NT2/D1 (cell line): ENCODE results near the gene SYTL2.

Source experiments
- SUZ12 ChIP-seq: IDR thresholded peaks from 2 replicates; pipeline ENCODE4 v1.6.1; 2011; ENCODE audit not compliant: insufficient read length, insufficient read depth; ENCODE audit errors: extremely low read depth
- YY1 ChIP-seq: IDR thresholded peaks from 2 replicates; pipeline ENCODE4 v1.6.1; 2011; ENCODE audit not compliant: insufficient read length, insufficient read depth

DNA sequence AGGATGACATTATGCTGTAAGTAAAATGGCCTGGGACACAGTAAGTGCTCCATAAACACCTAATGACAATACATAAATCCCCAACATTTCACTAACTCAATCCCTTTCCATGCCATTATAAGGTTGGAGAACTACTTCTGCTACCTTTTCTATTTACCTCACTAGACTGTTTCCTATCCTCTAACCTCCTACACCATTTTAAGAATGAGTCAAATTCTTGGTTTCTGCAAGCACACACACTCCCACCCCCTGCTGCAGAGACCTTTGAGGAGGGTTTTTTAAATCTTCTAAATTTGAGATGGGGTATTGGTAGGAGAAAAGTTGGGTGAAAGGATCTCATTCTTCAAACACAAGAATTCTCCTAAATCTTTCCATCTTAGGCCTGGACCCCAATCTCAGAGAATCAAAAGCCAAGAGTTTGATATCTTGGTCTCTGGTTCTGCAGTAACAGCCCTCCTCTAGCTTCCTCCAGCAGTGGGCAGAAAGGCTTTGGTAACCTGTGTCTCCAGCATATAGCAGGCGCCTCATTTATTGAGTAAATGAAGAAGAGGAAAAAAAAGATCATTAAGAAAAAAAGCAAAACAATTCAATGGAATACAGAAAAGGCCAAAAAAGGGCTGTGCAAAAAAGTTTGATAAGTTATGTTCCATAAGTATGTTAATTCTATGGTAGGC is 42.3 kb downstream of the SYTL2 start:
- no peak for TF ChIP-seq YY1
- no peak for TF ChIP-seq SUZ12
